Measurements from ENCODE around the gene PHF21A. TPM values are rescaled to one million over a fixed set of nuclear protein-coding genes. Genes with fewer than 3 reads are reported as not detected.
A peak's percentile ranks its signal among the peaks of the same experiment; 100 is the strongest.
"Not testable (repeated sequence)": the region's sequence is repeated elsewhere in the genome, so short reads cannot be mapped to it uniquely, and the experiment has no call there.

PHF21A gene
- total RNA-seq, 6 experiments from 2014 or later, result 9.2 to 17.1 (median 10.4) TPM

DNA sequence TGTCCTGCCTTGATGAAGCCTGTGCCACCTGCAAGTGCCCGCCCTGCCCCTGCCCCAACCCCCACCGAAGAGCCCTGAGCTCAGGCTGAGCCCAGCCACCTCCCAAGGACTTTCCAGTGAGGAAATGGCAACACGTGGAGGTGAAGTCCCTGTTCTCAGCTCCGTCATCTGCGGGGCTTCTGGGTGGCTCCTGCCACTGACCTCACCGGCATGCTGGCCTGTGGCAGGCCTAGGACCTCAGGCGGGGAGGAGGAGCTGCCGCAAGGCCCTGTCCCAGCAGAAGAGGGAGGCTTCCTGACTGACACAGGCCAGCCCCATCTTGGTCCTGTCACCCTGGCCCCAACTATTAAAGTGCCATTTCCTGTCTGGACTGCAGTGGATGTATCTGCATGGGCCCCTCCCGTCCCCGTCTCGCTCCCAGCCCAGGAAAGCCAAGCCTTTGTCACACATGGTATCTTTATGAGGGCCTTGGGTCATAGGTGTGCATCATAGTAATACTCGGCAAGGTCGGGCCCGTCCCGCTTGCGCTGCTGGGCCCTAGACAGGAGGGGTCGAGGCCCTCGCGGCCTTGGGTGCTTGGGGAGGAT, 215.1 kb downstream of the PHF21A start:
- Histone ChIP-seq H3K4me3 (no peak overlapping the region), H3K4me1 (no peaks in the 10 kb centered on the region), H3K27ac (no peak overlapping the region), H3K27me3 (no peaks in the 10 kb centered on the region), H3K36me3 (peaks cover 0 to 22% (median 7%) of the 10 kb centered on the region in 4 donors), H3K9me3 (no peaks in the 10 kb centered on the region)
- DNase-seq, result no peak
- peak in 1 of 4 donors; percentile 1 for ATAC-seq
- 50% methylated on average over 4 of the region's 19 CpGs for WGBS (ENCODE audit: insufficient coverage, low coverage, low lambda C conversion rate, missing lambda C conversion rate)
- no peak for TF ChIP-seq POLR2A (IDR thresholded peaks at IDR 0.05)
- TF ChIP-seq, protein P1, sequence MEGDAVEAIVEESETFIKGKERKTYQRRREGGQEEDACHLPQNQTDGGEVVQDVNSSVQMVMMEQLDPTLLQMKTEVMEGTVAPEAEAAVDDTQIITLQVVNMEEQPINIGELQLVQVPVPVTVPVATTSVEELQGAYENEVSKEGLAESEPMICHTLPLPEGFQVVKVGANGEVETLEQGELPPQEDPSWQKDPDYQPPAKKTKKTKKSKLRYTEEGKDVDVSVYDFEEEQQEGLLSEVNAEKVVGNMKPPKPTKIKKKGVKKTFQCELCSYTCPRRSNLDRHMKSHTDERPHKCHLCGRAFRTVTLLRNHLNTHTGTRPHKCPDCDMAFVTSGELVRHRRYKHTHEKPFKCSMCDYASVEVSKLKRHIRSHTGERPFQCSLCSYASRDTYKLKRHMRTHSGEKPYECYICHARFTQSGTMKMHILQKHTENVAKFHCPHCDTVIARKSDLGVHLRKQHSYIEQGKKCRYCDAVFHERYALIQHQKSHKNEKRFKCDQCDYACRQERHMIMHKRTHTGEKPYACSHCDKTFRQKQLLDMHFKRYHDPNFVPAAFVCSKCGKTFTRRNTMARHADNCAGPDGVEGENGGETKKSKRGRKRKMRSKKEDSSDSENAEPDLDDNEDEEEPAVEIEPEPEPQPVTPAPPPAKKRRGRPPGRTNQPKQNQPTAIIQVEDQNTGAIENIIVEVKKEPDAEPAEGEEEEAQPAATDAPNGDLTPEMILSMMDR (IDR thresholded peaks at IDR 0.05), result no peak
- intact Hi-C loops (cut with DNase I), result no loop called here

- H3K27ac ChIP-seq; H3K4me1 ChIP-seq; DNase-seq; H3K27me3 ChIP-seq; H3K4me3 ChIP-seq; ATAC-seq; H3K9me3 ChIP-seq; intact Hi-C loops (cut with DNase I): not testable (repeated sequence)
- peaks cover 0 to 16% (median 5%) of the 10 kb centered on the region in 4 donors for H3K36me3 ChIP-seq
- WGBS (ENCODE audit: insufficient coverage, low coverage, low lambda C conversion rate, missing lambda C conversion rate), result no CpG with 5 or more reads among the region's 6 CpGs
These were observed 215.7 kb downstream of the PHF21A start for GRCh38 chr11:45905576-45905975.

- no peaks in the 10 kb centered on the region for H3K27me3 ChIP-seq
- no peak for ATAC-seq
- intact Hi-C loops (cut with DNase I), result no loop called here
- no peak for DNase-seq
- no peak for TF ChIP-seq POLR2A (IDR thresholded peaks at IDR 0.05)
- TF ChIP-seq, protein P1 (IDR thresholded peaks at IDR 0.05), result no peak
- no peaks in the 10 kb centered on the region for H3K9me3 ChIP-seq
- 96% methylated on average over 5 of the region's 19 CpGs for WGBS (ENCODE audit: insufficient coverage, low coverage, low lambda C conversion rate, missing lambda C conversion rate)
- no peak overlapping the region for H3K4me3 ChIP-seq
- H3K27ac ChIP-seq, result no peak overlapping the region
- peaks cover 0 to 11% (median 3%) of the 10 kb centered on the region in 4 donors for H3K36me3 ChIP-seq
- no peaks in the 10 kb centered on the region for H3K4me1 ChIP-seq
These were observed 216.2 kb downstream of the PHF21A start for GRCh38 chr11:45905095-45905494.

DNA sequence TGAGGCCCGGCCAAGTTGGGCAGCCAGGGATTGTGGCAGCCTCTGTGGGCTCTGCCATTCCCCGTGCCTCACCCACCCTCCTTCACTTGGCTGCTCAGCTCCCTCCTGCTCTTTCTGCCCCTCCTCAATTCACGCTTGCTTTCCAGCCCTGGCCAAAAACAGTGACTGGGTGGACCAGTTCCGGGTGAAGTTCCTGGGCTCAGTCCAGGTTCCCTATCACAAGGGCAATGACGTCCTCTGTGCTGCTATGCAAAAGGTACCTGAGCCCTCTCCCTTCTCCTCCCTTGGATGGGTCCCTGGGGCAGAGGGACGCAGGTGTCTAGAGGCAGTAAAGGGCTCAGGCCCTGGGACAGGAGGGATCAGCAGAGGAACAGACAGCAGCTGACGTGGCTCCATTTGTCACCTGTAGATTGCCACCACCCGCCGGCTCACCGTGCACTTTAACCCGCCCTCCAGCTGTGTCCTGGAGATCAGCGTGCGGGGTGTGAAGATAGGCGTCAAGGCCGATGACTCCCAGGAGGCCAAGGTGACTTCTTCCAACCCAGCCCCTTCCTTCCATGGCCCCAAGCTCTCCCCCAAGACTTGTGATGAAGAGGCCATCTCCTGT, 216.8 kb downstream of the PHF21A start:
- WGBS (ENCODE audit: insufficient coverage, low coverage, low lambda C conversion rate, missing lambda C conversion rate), result 67% methylated on average over 11 of the region's 15 CpGs
- no peak overlapping the region for H3K27ac ChIP-seq
- H3K4me3 ChIP-seq, result no peak overlapping the region
- peaks cover 0 to 5% (median 0%) of the 10 kb centered on the region in 4 donors for H3K36me3 ChIP-seq
- no peak for TF ChIP-seq POLR2A (IDR thresholded peaks at IDR 0.05)
- TF ChIP-seq, protein P1 (IDR thresholded peaks at IDR 0.05), result no peak
- DNase-seq (no peak), ATAC-seq (no peak)
- H3K27me3 ChIP-seq, result no peaks in the 10 kb centered on the region
- peaks cover 0 to 2% (median under 1%) of the 10 kb centered on the region in 4 donors for H3K4me1 ChIP-seq
- H3K9me3 ChIP-seq, result no peaks in the 10 kb centered on the region
- intact Hi-C loops (cut with DNase I), result no loop called here

All from right lobe of liver (tissue), 6 donors.